HG02763 (cell line): Measurements from ENCODE around the gene CHST10.

Source experiments
- ATAC-seq: cut with Tn5 transposase; IDR thresholded peaks from one replicate; pipeline ENCODE4 v1.9.1; 2021; ENCODE audit warnings: mild to moderate bottlenecking, moderate library complexity; ENCODE audit not compliant: unreplicated experiment

CHST10 gene

GRCh38 chr2:100417711-100418124 is 250 bp upstream of the CHST10 start:
- no peak for ATAC-seq

- no peak for ATAC-seq
Measured at GRCh38 chr2:100416397-100416934, 1.0 kb downstream of the CHST10 start.

GRCh38 chr2:100413571-100413970 is 3.9 kb downstream of the CHST10 start:
- ATAC-seq: no peak

GRCh38 chr2:100412881-100413321 is 4.6 kb downstream of the CHST10 start:
- no peak for ATAC-seq

GRCh38 chr2:100412466-100412865 is 5.0 kb downstream of the CHST10 start:
- no peak for ATAC-seq

GRCh38 chr2:100411841-100412292 is 5.6 kb downstream of the CHST10 start:
- ATAC-seq: no peak

GRCh38 chr2:100409975-100410647 is 7.4 kb downstream of the CHST10 start:
- ATAC-seq: no peak

- ATAC-seq: no peak
Measured at GRCh38 chr2:100409461-100409860, 8.0 kb downstream of the CHST10 start.

GRCh38 chr2:100408941-100409340 is 8.5 kb downstream of the CHST10 start:
- ATAC-seq: no peak

- no peak for ATAC-seq
Measured at GRCh38 chr2:100408104-100408503, 9.4 kb downstream of the CHST10 start.

- no peak for ATAC-seq
Measured at GRCh38 chr2:100407563-100407962, 9.9 kb downstream of the CHST10 start.

GRCh38 chr2:100407073-100407472 is 10.4 kb downstream of the CHST10 start:
- no peak for ATAC-seq

GRCh38 chr2:100406120-100406508 is 11.4 kb downstream of the CHST10 start:
- no peak for ATAC-seq

GRCh38 chr2:100405403-100406119 is 11.9 kb downstream of the CHST10 start:
- ATAC-seq: no peak

- no peak for ATAC-seq
Measured at GRCh38 chr2:100404411-100404810, 13.1 kb downstream of the CHST10 start.

- no peak for ATAC-seq
Measured at GRCh38 chr2:100403722-100404121, 13.7 kb downstream of the CHST10 start.

GRCh38 chr2:100401268-100401667 is 16.2 kb downstream of the CHST10 start:
- no peak for ATAC-seq

GRCh38 chr2:100399714-100400113 is 17.8 kb downstream of the CHST10 start:
- no peak for ATAC-seq

- ATAC-seq: no peak
Measured at GRCh38 chr2:100397976-100398375, 19.5 kb downstream of the CHST10 start.

- no peak for ATAC-seq
Measured at GRCh38 chr2:100397118-100397860, 20.2 kb downstream of the CHST10 start.

GRCh38 chr2:100396483-100396882 is 21.0 kb downstream of the CHST10 start:
- no peak for ATAC-seq
